ENCODE measurements around the gene ARHGEF37. TPM values are rescaled to one million over a fixed set of nuclear protein-coding genes. Genes with fewer than 3 reads are reported as not detected.

The ARHGEF37 gene
- total and polyA plus RNA-seq, 9 of the 15 experiments (the other 6 are each of a cell fraction or from before 2014, with no cell fraction given), result 0.01 to 0.27 (median 0.05) TPM

DNA sequence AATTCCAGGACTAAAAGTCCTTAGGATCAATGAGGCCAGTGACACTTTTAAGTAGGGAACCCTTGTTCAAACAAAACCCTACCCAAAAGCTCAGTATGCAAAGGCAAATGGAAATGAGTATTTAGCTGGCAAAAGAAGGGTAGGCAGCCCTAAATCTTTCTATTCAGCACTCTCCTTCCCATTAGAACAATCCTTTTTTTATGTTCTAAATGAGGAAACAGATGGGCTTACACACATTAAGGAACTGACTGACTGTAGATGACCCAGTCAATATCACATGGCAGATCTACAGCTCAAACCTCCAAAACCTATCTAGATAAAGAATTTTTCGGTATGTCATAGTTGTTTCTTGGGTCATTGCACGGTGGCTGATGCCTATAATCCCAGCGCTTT lies 37.3 kb upstream of the ARHGEF37 start:
- no peak overlapping the region for H3K4me3 ChIP-seq
- peaks cover 13 to 29% of the 10 kb centered on the region in 2 experiments; a peak in 4 of 5 replicates for H3K4me1 ChIP-seq (replicated peaks in 1 of 2; ENCODE audit: control insufficient read depth in 2 of 2, insufficient read depth in 2 of 2, low read length in 2 of 2)
- DNase-seq (ENCODE audit: extremely low read depth in 1 of 4, low spot score in 3 of 4) (no peak), ATAC-seq (peak; percentile 33), FAIRE-seq (no peak)
- 0 out of 2 replicates have a peak, but pooled peaks have one; percentile 11 for TF ChIP-seq NFE2 (IDR thresholded peaks at IDR 0.05; ENCODE audit: low read depth)
- TF ChIP-seq SPI1 (IDR thresholded peaks at IDR 0.05; ENCODE audit: borderline replicate concordance, low read depth, low read length), result 0 out of 2 replicates have a peak, but pooled peaks have one; percentile 8
- peak; percentile 25; the same call in 1 of the 2 replicates for TF ChIP-seq POLR2A (conservative IDR thresholded peaks at IDR 0.05)
- TF ChIP-seq, protein P1, sequence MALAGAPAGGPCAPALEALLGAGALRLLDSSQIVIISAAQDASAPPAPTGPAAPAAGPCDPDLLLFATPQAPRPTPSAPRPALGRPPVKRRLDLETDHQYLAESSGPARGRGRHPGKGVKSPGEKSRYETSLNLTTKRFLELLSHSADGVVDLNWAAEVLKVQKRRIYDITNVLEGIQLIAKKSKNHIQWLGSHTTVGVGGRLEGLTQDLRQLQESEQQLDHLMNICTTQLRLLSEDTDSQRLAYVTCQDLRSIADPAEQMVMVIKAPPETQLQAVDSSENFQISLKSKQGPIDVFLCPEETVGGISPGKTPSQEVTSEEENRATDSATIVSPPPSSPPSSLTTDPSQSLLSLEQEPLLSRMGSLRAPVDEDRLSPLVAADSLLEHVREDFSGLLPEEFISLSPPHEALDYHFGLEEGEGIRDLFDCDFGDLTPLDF (CRISPR knock-in tag; IDR thresholded peaks at IDR 0.05), result no peak
- peak; percentile 40; the same call in 1 of the 2 replicates for TF ChIP-seq POLR2AphosphoS5 (IDR thresholded peaks at IDR 0.05; ENCODE audit: control insufficient read depth, insufficient read depth, low read depth, low read length)
- TF ChIP-seq PRPF4 (IDR thresholded peaks at IDR 0.05; ENCODE audit: insufficient read depth, low read depth, low read length, poor library complexity, severe bottlenecking), result no peak
- 0 out of 2 replicates have a peak, but pooled peaks have one; percentile 13 for TF ChIP-seq POLR2G (IDR thresholded peaks at IDR 0.05; ENCODE audit: low read depth, low read length)
- ChIA-PET POLR2A (interaction anchor here (0.7 to 3.5 kb wide), 13 partner anchors 9 to 102 kb away, joined by 3 to 38 read pairs (median 5); no protein-coding TSS in a partner anchor), CTCF (ENCODE audit: low intra/inter-chr PET ratio) (no interaction called here)
- H3K9me1 ChIP-seq (ENCODE audit: control insufficient read depth, insufficient read depth, low read length), result no peaks in the 10 kb centered on the region
- peaks cover 81% of the 10 kb centered on the region for H3K36me3 ChIP-seq (ENCODE audit: control insufficient read depth, insufficient read depth, low read length)
- peak overlapping the region; percentile 48 for H3K4me2 ChIP-seq (ENCODE audit: insufficient read depth, low read length)
- intact Hi-C loops (cut with micrococcal nuclease) (no loop called here), in situ Hi-C loops (cut with MboI) (no loop called here)
- H3K9ac ChIP-seq (ENCODE audit: insufficient read depth in 1 of 2, low read depth in 2 of 2, low read length in 2 of 2), result peak overlapping the region in 1 of 2 experiments; percentile 24; a peak in 1 of 4 replicates
- no peaks in the 10 kb centered on the region for H3K27me3 ChIP-seq (ENCODE audit: control insufficient read depth in 2 of 2, insufficient read depth in 2 of 2, low read length in 2 of 2)
- 12% methylated on average over 3 of the region's 3 CpGs for WGBS (ENCODE audit: insufficient coverage, low coverage, missing lambda C conversion rate)
- peaks cover 97% of the 10 kb centered on the region for H3K79me2 ChIP-seq (ENCODE audit: control insufficient read depth, insufficient read depth, low read length)
- peak overlapping the region; percentile 51; the same call in 1 of the 3 replicates for H3K27ac ChIP-seq (ENCODE audit: extremely low read depth, low read depth, low read length)
- H2AFZ ChIP-seq (ENCODE audit: low read depth, low read length), result no peak overlapping the region
- TSS peak; percentile 0 for BruUV-seq (replicated peaks)
- no peaks in the 10 kb centered on the region for H3K9me3 ChIP-seq (replicated peaks; ENCODE audit: control insufficient read depth, insufficient read depth, low read depth, low read length)
- peaks cover 28% of the 10 kb centered on the region for H4K20me1 ChIP-seq (replicated peaks; ENCODE audit: control insufficient read depth, insufficient read depth, low read length)

Data from K562 (cell line).